NCI-H82 treated with DMSO at 0.1 percent for 48 hours (cell line): ENCODE data around the gene UNC5C.
A peak's percentile ranks its signal among the peaks of the same experiment; 100 is the strongest.

Experiments
- DNase-seq: peaks from one replicate; lab custom pipeline; 2025; ENCODE audit not compliant: unreplicated experiment; lab: John Stamatoyannopoulos, UW

Gene UNC5C

DNA sequence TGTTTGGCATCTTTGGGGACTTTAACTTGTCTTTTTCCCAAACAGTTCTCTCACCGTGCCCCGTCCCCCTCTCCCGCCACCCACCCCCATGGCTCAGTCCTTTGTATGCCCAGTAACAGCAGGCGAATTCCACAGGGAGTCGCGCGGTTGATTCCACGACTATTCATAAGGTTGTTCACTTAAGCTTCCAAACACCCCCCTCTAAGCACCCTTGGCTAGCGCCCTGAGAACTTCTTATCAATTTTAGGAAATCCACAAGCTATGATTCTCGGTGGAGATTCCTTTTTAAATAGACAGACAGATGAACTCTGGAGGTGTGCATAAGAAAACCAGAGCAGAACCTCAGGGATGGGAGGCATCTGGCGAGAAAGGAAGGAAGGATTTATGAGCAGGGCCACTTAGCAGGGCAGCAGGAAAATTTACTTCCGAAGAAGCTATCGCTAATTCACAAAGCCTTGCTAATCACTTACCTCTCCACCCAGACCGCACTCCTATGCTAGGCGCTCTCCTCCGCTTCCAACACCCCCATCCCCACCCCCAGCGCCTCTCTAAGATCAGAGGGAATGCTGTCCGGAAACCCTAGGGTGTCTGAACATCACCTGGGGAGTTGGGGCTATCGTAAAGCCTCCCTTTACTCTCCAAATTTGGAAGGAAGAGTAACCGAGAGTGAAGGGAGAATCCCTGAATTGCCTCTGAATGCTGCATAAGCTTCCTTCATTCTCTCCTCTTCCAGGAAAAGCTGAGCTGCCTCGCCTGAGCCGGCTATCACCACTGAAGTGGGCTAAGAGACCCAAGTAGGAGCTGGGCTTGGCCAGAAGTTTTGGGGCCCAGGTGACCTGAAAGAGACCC, 1.7 kb downstream of the UNC5C start:
- peak; percentile 56 for DNase-seq

GRCh38 chr4:95546221-95546620, 2.6 kb downstream of the UNC5C start:
- no peak for DNase-seq

DNA sequence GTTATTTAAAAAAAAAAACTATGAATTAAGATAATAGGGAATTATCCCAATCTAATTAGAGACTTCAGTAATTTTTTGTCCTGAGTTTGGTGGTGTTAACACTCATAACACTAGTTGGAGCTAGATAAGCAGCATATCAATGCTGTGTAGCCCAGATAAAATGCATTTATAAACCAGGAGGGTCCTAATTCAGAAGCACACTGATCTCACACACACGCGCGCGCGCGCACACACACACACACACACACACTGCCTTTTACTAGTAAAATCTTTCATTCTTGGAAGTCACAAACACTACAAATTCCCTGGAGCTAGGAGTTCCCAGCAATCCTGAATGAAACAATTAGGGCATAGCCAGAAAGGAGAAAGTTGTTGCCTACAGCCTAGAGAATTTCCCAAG, 3.2 kb downstream of the UNC5C start:
- DNase-seq: no peak

- no peak for DNase-seq
Observed at GRCh38 chr4:95544113-95545103, 4.4 kb downstream of the UNC5C start.

DNA sequence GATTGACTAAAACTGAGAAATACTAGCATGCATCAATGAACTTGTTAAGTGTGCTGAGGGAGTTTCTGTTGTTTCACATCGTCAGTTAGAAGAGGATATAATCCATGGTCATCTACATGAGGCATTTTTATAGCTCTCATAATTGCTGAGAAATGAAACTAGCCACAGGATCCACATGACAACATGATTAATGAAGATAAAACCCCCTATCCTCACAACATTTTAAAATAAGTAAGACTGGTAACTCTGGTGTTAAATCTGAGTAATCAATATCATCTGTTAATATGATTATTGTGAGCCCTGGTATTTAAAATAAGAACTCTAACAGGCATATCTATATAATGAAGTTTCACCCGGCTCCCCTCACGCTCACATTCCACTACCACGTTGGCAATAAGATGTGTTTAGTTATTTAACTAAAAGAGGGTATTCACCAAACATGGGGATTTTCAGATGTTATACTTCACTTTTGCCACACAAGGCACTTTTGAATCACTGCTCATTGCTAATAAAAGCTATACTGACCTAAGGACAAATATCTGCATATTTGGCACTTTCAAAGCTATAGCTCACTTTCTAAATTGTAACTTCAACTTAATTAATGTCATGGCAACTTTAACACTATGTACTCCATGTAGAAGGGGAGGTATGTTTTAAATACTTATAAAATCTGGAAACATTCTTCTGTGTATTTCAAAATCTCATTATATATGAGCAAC, 6.7 kb downstream of the UNC5C start:
- no peak for DNase-seq

GRCh38 chr4:95541094-95541493, 7.7 kb downstream of the UNC5C start:
- DNase-seq: no peak

DNA sequence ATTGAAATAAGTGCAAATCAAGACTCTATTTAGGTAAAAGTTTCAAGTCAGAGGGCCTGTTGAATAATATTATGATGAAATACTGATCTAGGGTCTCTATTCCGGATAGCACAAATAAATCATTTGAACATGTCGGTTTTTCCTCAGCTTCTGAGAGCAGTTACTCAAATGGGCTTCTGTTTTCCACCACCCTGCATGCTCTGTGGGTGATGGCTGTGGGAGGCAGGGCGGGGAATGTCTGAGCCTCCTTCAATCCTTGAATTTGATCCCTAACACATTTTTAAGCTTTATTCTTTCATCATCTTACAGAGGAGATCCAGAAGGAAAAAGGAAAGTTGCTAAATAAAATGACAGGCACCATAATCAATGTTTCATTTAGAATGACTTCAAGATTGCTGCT, 8.5 kb downstream of the UNC5C start:
- no peak for DNase-seq

- DNase-seq: no peak
Observed at GRCh38 chr4:95539106-95539505, 9.7 kb downstream of the UNC5C start.

GRCh38 chr4:95537863-95538488, 10.8 kb downstream of the UNC5C start:
- no peak for DNase-seq

GRCh38 chr4:95537191-95537590, 11.6 kb downstream of the UNC5C start:
- peak; percentile 93 for DNase-seq

DNA sequence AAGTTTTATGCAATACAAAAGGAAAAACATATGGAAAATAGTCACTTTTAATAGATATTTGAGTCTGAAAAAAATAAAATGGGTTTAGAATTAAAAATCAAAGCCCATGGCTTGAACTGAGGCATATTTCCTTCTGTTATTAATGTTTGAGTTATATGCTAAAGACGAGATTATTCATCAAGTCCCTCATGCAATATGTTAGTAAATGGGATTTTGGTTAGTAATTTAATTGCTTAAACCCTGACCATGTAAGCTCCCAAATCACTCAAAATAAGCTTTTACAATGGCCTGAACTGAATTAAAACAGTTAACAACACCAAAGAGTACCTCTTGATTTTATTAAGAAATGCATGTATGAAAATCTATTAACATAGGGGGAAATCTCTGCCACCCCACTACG, 12.1 kb downstream of the UNC5C start:
- peak; percentile 51 for DNase-seq

GRCh38 chr4:95535180-95535579, 13.6 kb downstream of the UNC5C start:
- DNase-seq: no peak

DNA sequence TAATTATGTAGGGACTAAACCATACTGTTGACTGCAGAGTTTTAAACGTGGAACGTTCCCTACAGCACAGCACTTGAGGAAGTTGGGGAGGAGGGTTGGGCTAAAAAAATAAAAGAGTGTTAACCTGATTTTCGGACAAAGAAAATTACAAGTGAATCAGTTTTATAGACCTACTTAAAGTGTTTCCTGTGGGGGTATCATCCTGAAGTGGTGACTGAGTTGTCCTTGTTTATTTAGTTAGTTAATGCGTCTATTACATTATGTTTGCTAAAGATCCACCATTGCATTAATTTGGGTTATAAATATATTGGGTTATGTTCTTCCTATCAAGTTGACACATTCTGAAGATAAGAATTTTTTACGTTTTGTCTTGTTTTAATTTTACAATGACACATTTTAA, 14.7 kb downstream of the UNC5C start:
- no peak for DNase-seq

- no peak for DNase-seq
Observed at GRCh38 chr4:95533254-95533653, 15.5 kb downstream of the UNC5C start.

DNA sequence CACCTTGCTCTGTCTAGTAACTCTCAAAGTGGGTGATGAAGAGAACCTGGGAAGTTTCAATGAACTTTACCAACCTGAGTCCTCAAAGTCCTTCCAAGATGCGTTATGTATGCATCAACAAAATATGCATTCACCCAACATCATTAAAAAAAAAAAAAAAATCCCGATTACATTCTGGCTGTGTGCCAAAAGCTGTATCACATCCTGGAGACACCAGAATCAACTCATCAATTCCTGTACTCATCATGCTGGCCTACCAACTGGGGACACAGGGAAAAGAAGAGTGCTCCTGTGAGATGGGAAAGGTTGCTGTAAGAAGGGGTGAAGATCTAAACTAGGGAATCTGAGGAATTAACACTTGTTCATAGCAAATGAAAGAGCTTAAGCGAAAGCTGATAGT, 16.5 kb downstream of the UNC5C start:
- no peak for DNase-seq

DNA sequence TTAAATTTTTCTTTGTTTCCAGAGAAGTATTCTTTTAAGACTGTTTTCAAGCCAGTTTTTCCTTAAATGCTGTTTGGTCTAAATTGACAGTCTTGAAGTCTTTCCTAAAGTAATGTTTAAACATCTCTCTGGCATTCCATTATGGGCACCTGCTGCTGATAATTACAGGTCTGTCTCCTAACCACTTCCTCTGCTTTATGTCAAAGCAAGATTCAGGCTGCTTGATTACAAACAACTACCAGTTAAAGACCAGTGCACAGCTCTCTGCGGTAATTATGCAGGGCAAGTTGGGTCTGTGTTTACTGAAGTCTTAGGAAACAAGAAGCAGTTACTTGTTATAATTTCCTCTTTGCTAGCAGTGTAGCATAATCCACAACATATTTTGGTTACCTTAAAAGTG, 17.6 kb downstream of the UNC5C start:
- DNase-seq: no peak

DNA sequence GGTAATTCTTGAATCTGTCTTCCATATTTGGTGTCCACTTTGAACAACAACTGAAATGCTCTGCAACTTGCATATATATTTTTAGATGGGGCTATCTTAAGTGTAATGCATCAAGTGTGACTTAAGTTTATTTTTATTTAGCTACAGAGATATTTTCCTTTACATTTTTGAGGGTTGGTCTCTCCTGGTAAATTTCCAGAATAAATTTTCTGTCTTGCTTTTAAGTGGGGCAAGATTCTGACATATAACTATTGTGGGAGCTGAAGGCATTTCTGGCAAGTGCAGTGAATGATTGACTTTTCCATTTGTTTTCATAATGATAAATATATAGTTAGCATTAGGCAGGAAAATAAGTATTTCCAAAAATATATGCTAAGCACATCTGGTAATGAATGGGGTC, 18.8 kb downstream of the UNC5C start:
- DNase-seq: no peak

GRCh38 chr4:95528388-95528948, 20.3 kb downstream of the UNC5C start:
- no peak for DNase-seq

DNA sequence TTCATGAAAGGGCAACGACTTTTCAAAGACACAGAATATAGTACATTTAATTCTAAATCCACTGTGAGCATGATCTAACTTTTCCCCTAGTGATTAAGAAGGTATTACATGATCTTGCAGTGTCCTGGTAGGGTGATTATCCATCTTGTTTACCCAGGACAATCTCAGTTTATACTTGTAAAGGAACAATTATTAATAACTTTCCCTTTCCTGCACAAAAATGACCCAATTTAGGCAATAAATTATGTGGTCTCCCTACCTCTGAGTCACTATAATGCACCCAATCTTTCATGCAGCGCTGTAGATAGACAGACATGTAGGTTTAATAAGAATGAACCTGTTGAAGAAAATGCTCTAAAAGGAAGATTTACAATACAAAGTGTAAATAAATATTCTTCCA, 22.7 kb downstream of the UNC5C start:
- no peak for DNase-seq

DNA sequence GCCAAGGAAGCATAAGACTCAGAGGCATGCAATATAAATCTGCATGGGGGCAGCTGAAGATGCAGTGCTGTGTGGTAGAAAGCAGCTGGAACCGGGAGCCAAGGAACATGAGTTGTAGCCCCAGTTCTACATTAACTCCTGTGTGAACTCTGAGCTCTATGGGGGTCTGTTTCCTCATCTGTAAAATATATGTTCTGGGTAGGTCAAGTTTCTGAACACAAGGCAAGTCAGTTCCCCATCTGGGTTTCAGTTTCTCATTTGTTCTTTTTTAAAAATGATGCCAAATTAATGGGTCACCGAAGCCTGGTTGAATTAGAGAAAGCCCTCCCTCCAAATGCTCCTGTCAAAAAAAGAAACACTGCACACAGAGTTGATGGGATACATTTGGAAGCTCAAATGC, 24.0 kb downstream of the UNC5C start:
- no peak for DNase-seq

- no peak for DNase-seq
Observed at GRCh38 chr4:95524184-95524583, 24.6 kb downstream of the UNC5C start.
